HG03565 (cell line): Measurements from ENCODE around the gene TNFSF15.
A peak's percentile ranks its signal among the peaks of the same experiment; 100 is the strongest.

Experiments used
- ATAC-seq: cut with Tn5 transposase; IDR thresholded peaks from one replicate; pipeline ENCODE4 v1.9.1; 2021; ENCODE audit warnings: mild to moderate bottlenecking, moderate library complexity; ENCODE audit not compliant: unreplicated experiment

TNFSF15 gene

DNA sequence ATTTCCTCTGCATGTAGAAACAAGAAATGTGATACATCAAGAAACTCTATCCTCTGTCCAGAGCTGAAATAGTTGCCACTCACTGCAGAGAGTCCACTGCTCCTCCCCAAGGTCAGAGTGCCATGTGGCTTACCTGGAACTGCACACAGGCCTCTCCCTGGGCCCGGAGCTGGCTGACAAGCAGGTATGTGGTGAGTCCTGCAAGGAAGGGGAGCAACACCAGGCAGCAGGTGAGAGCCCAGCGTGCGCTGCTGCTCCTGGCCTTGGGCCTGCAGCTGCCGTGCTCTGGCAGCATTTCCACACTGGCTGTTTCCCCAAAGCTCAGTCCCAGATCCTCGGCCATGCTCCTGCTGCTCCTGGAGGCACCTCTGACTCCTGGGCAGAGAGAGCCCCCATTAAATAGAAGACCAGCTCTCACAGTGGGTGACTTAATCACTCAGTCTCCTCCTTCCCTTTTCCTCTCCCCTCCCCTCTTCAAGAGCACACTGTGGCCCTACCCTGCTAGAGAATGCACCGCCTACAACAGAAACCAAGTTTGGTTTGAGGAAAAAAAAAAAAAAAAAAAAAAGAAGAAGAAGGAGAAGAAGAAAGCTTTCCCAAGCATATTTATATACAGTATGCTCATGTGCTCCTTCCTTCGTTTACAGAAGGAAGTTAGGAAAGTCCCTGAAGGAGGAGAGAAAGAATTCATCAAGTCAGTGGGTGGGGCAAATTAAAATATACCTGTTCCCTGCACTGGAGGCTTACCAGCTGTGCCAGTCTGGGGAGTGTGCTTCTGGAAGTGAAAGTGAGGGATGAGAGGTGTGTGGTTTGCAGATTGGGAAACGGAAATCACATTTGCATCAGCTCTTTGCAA is at the start of gene TNFSF15:
TNFSF15 (minus strand) TSS at position 370 of the 856 bp plus-strand sequence; CDS start at position 343, 27 bp downstream.
- peak; percentile 89 for ATAC-seq

DNA sequence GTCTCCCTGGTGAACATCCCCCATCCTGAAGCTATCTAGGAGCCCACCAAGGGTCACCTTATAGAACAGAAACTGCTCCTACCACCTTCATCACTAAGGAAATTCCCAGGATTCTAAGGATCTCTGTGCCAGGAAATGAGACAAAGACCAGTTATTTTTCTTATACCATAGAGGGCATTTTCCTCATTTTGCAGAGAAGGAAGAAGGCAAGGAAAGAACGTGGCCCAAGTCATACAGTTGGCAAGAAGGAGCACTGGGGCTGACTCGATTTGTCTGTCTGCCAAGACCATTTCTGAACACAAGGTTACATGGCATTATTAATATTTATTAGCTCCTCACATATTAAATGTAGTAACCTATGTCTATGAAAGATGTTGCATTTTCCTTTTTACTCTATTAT is 49.6 kb upstream of the TNFSF15 start:
- ATAC-seq = no peak

DNA sequence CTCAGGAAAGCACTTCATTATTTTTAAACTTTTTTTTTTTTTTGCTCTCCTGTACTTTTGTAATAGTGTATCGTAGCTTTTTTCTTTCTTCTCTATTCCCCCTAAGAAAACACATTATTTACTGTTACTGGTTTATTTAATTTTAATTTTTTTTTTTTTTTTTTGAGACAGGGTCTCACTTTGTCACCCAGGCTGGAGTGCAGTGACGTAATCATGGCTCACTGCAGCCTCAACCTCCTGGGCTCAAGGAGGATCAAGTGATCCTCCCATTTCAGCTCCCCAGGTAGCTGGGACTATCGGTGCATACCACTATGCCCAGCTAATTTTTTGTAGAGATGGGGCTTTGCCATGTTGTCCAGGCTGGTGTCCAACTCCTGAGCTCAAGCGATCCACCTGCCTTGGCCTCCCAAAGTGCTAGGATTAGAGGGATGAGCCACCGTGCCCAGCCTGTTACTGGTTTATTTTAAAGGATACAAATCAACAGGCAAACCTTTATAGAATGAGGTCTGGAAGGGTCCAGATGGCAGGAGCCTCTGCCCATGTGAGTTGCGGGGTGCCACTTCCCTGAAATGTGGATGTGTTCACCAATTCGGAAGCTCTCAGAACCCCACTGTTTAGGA is 49.0 kb upstream of the TNFSF15 start:
- no peak for ATAC-seq

GRCh38 chr9:114853071-114853855 is 47.4 kb upstream of the TNFSF15 start:
- no peak for ATAC-seq

GRCh38 chr9:114852050-114852594 is 46.3 kb upstream of the TNFSF15 start:
- ATAC-seq = no peak

DNA sequence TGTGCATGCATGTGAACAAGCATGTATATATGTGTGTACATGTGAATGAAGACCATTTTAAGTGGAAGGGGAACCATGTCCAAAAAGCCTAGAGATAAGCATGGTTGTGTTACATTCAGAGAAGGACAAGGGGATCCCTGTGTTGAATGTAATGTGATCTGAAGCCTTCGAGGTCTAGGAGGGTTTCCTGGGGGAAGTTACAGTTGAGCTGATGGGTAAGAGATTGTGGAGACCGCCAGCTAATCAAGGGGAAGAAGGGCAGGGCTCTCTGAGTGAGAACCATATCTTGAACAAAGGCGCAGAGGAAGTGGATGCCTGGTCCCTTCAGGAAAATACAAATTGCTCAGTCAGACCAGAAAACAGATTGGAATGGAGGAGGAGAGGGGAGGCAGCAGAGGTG is 45.5 kb upstream of the TNFSF15 start:
- no peak for ATAC-seq

- no peak for ATAC-seq
Observed at GRCh38 chr9:114850871-114851270, 45.0 kb upstream of the TNFSF15 start.

GRCh38 chr9:114849450-114849849 is 43.6 kb upstream of the TNFSF15 start:
- no peak for ATAC-seq

DNA sequence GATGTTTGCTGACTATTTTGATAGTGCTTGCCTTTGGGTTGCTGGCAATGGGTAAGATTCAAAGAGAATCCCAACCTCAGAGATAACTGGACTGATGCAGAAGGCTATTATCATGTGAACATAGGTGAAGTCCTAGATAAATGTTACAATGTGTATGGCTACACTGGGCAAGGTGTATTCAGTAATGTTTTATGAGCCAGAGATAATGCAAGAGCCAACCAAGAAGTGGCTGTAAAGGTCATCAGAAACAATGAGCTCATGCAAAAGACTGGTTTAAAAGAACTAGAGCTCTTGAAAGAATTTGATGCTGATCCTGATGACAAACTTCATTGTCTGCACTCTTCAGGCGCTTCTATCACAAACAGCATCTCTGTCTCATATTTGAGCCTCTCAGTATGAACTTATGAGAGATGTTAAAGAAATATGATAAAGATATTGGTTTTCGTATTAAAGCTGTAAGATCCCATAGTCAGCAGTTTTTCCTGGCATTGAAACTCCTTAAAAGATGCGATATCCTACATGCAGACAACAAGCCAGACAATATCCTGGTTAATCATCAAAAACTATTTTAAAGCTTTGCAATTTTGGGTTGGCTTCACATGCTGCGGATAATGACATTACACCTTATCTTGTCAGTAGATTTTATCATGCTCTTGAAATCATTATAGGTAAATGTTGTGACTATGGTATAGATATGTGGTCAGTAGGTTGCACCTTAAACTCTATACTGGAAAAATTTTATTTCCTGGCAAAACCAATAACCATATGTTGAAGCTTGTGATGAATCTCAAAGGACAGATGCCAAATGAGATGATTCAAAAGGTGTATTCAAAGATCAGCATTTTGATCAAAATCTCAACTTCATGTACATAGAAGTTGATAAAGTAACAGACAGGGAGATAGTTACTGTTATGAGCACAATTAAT is 41.9 kb upstream of the TNFSF15 start:
- no peak for ATAC-seq

DNA sequence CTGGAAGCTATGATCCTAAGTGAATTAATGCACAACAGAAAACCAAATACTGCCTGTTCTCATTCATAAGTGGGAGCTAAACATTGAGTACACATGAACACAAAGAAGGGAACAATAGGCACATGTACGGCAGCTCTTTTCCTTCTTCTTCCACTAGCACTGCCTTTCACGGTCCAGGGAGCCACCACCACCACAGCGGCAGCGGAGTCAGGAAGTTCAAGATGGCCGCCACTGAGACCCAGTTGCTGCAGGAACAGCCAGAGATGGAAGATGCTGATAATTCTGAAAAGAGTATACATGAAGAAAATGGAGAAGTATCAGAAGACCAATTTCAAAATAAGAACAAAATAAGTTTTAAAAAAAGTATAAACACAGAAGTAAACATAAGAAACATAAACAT is 39.5 kb upstream of the TNFSF15 start:
- no peak for ATAC-seq

DNA sequence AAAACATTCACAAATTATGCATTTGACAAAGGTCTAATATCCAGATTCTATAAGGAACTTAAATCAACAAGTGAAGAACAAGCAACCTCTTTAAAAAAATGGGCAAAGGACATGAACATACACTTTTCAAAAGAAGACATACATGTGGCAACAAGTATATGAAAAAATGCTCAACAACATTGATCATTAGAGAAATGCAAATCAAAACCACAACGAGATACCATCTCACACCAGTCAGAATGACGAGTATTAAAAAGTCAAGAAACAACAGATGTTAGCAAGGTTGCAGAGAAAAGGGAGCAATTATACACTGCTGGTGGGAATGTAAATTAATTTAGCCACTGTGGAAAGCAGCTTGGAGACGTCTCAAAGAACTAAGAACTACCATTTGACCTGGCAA is 38.9 kb upstream of the TNFSF15 start:
- ATAC-seq = no peak

- no peak for ATAC-seq
Observed at GRCh38 chr9:114837923-114838322, 32.1 kb upstream of the TNFSF15 start.

DNA sequence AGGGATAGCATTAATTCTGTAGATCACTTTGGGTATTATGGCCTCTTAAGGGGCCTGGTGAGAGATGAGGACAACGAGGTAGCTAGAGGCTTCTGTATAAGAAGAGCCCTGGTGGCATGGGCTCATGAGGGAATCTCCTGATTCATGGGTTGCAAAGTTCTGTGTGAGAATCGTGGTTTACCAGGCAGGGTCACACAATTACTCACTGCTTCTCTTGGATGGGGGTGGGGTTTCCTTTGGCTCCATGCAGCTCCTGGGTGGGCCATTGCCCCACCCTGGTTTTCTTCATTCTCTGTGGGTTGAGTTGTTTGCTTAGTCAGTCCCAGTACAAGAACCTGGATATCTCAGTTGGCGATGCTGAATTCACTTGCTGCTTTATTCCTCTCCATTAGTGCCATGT is 30.9 kb upstream of the TNFSF15 start:
- ATAC-seq = no peak

- no peak for ATAC-seq
Observed at GRCh38 chr9:114834386-114834785, 28.5 kb upstream of the TNFSF15 start.

GRCh38 chr9:114830546-114830945 is 24.7 kb upstream of the TNFSF15 start:
- no peak for ATAC-seq

DNA sequence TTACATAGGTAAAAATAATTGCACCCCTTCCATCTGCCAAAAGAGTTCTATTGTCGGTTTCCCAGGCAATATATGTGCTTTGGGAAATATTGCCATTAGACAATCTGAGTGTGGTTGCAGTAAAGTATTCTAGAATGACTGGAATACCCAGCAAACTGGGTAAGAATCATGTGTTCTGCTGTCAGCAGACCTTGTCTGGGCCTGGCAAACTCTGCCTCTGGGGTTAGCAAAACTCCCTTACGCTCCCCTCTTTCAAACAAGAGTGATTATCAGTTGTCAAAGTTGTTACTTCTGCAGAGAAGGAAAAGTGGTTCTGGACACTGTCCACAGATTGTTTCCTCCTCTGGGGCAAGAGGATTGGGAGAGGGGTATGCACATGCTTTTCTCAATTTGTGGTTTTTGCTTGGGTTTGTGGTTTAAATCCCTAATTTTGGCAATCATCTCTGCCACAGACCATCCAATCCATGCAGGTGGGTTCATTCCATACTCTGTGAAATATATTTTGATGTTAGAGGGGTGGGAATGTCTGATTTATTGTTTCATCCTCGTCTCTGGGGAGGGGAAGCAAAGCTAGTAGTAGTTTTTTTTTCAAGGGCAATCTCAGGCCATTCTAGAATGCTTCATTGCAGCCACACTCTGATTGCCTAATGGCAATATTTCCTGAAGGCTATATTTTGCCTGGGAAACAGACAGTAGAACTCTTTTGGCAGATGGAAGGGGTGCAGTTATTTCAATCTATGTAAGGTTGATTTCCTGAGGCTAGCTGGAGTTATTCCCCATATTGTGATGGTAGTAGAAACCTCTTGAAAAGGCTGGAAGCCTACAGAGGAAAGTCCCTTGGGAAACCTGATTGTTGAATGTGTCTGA is 24.0 kb upstream of the TNFSF15 start:
- ATAC-seq = no peak

GRCh38 chr9:114828303-114828650 is 22.4 kb upstream of the TNFSF15 start:
- ATAC-seq = no peak

- no peak for ATAC-seq
Observed at GRCh38 chr9:114827641-114828302, 21.9 kb upstream of the TNFSF15 start.

- ATAC-seq = no peak
Observed at GRCh38 chr9:114826431-114826830, 20.6 kb upstream of the TNFSF15 start.
